HG03571 (cell line): ENCODE results near the gene LINGO3.
"Not testable (repeated sequence)": the region's sequence is repeated elsewhere in the genome, so short reads cannot be mapped to it uniquely, and the experiment has no call there.

Source experiments
- ATAC-seq: cut with Tn5 transposase; IDR thresholded peaks from one replicate; pipeline ENCODE4 v1.9.1; 2021; ENCODE audit not compliant: unreplicated experiment

The LINGO3 gene

DNA sequence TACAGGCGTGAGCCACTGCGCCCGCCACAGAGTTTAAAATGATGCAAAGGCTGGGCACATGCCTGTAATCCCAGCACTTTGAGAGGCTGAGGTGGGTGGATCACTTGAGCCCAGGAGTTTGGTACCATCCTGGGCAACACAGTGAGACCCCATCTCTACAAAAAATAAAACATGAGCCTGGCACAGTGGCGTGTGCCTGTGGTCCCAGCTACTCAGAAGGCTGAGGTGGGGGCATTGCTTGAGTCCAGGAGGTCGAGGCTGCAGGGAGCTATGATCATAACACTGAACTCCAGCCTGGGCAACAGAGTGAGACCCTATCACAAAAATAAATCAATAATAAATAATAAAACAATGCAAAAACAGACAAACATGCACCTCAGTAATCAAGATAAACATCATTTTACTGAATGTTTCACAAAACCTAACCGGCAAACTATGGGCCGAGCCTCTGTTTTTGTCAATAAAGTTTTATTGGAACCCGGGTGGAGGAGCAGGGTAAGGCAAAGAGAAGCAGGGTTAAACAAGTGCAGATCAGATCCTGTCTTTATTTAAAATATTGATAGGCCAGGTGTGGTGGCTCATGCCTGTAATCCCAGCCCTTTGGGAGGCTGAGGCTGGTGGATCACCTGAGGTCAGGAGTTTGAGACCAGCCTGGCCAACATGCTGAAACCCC is 24.0 kb downstream of the LINGO3 start:
- no peak for ATAC-seq

- ATAC-seq: no peak
Measured at GRCh38 chr19:2282862-2283237, 25.1 kb downstream of the LINGO3 start.

GRCh38 chr19:2282062-2282861 is 25.7 kb downstream of the LINGO3 start, which contains the start of gene PEAK3:
Gene PEAK3, minus strand, starts transcription at chr19:2282175. Its CDS starts 1,244 bp downstream, at chr19:2280931.
- no peak for ATAC-seq

DNA sequence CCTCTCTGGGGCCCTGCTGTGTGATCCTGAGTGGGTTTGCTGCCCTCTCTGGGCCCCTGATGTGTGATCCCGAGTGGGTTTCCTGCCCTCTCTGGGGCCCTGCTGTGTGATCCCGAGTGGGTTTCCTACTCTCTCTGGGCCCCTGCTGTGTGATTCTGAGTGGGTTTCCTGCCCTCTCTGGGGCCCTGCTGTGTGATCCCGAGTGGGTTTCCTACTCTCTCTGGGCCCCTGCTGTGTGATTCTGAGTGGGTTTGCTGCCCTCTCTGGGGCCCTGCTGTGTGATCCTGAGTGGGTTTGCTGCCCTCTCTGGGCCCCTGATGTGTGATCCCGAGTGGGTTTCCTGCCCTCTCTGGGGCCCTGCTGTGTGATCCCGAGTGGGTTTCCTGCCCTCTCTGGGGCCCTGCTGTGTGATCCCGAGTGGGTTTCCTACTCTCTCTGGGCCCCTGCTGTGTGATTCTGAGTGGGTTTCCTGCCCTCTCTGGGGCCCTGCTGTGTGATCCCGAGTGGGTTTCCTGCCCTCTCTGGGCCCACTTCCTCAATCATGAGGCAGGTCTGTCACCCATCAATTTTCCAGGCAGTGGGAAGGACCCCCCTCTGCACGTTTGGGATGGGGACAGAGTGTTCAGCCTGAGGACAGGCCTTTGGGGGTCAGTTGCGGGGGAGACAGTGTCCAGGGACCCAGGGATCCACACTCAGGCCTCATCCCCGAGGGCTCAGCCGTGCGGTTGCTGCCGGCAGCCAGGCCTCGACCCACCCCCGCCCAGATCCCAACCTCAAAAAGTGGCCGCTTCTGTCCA is 26.5 kb downstream of the LINGO3 start:
- ATAC-seq: not testable (repeated sequence)

GRCh38 chr19:2280633-2281264 is 27.2 kb downstream of the LINGO3 start:
- no peak for ATAC-seq

DNA sequence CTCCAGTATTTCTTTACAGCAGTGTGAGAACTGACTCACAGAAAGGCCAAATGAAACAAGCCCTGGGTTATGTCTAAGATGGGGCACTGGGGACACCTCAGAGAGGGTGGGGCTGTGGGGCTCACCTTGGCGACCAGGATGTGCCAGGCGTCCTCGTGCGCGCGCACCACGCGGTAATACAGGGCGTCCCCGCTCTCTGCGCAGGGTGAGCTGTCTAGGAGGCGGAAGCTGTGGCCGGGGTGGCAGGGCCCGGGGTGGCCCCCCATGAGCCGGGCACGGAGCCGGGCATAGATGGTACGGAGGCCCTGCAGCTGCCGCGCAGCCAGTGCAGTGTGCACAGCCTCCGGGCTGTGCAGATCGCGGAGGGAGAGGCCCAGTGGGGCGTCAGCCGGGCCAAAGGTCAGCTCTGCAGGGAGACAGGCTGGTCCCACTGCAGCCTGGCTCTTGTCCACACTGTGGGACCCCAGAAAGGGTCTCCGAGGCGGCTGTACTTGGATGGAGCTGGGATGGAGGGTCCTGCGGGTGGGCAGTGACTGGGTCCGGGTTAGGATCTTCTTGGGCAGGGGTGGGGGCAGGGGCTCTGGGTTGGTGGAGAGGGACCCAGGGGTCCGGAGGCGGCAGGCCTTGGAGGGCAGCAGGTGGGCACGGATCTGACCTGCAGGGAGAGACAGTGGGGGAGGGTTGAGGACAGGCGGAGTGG is 29.3 kb downstream of the LINGO3 start:
- ATAC-seq: no peak

DNA sequence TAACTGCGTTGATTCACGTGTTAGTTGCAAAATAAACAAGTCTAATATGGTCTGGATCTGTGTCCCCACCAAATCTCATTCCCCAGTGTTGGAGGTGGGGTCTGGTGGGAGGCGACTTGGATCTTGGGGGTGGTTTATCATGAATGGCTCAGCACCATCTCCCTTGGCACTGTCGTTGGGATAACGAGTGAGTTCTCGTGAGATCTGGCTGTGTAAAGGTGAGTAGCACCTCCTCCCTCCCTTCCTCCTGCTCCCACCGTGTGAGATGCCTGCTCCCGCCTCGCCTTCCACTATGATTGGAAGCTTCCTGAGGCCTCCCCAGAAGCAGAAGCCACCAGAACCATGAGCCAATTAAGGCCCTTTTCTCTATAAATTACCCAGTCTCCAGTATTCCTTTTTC is 30.8 kb downstream of the LINGO3 start:
- no peak for ATAC-seq

DNA sequence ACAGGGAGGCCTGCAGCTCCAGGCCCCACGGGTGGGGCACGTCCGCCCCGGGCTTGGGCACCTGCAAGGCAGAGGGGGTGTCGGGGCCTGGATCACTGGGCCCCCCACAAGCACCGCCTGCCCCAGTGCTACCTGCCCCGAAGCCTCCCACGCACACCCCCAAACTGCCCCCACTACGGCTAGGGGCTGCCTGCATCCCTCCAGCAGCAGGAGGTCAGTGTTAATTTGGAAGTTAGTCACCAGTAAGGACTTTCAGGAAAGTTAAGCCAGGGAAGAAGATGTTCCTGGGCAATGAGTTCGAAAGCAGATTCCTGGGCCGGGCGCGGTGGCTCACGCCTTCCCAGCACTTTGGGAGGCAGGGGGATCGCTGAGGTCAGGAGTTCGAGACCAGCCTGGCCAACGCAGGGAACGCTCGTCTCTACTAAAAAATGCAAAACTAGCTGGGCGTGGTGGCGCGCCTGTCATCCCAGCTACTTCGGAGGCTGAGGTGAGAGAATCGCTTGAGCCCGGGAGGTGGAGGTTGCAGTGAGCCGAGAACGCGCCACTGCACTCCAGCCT is 31.4 kb downstream of the LINGO3 start:
- no peak for ATAC-seq

DNA sequence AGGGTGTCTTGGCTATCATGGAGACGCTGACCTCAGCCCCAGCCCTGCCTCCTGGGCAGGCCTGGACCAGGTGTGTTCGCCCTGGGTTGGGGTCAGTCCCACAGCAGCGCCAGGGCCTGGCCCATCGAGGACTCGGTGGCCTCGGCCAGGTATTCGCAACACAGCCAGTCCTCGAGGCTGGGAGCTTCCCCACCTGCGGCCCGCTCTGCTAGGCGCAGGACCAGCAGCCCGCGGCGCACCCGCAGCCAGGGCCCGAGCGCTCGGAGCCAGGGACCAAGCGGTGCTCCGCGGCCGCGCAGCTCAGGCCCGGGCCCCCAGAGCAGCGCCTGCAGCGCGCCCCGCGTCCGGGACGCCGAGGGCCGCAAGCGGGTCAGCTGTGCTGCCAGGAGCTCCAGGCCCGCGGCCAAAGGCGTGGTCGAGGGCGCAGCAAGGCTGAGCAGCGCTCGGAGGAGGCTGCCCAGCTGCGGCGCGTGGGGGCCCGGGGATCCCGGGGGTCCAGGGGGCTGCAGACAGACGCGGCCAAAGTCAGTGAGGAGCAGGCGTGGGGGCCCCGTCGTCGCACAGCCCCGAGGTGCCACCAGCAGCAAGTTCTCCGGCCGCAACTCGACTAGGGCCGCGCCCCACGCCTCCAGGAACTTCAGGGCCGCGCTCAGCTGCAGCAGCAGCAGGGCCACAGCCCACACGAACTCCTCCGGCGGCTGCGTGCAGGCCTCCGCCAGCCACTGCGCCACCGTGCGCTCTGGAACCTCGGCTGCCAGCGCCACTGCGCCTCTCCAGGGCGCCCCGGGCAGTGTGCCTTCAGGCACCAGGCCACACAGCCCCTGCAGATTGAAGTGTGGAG is 32.1 kb downstream of the LINGO3 start:
- no peak for ATAC-seq

GRCh38 chr19:2274931-2275535 is 32.9 kb downstream of the LINGO3 start:
- ATAC-seq: no peak

- ATAC-seq: no peak
Measured at GRCh38 chr19:2274185-2274711, 33.7 kb downstream of the LINGO3 start.

- no peak for ATAC-seq
Measured at GRCh38 chr19:2273356-2274184, 34.4 kb downstream of the LINGO3 start.

- no peak for ATAC-seq
Measured at GRCh38 chr19:2271234-2272103, 36.5 kb downstream of the LINGO3 start.

DNA sequence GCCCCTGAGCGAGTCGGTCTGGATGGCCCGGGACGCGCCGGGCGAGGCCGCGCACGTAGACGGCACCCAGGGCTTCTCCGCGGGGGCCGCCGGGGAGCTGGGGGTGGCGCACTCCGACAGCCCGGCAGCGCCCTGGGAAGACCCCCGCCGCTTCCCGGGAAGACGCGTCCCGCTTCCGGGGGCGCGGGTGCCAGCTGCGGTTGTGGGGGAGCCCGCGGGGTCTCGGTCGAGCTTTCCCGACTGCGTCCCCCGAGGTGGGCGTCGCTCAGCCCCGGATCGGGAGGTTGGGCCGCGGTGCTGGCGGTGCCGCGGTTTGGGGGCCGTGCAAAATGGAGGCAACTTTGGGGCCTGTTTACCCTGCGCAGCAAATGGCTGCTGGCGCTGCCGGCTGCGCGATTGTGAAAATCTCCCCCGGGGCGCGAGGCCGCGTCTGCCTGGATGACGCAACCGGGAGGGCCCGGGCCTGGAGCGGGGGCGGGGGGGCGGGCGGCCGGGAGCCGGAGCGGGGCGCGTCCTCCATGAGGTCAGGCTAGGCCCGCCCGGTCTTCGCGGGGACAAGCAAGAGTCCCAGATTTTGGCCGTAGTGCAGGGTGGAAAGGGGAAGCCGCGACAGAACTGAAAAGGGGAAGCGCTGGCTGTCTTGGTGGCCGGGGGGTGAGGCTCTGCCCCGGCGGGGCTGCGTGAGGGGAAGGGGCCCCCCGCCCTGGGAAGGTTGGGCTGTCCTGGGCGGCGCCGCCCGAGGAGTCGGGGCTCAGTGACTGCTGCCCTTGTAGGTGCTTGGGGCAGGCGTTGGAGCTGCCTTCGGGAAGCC is 37.3 kb downstream of the LINGO3 start:
- ATAC-seq: no peak

- ATAC-seq: no peak
Measured at GRCh38 chr19:2270157-2270422, 37.9 kb downstream of the LINGO3 start.
